GM19328 (cell line): ENCODE data around the gene PLPP3.
"Not testable (repeated sequence)": the region's sequence is repeated elsewhere in the genome, so short reads cannot be mapped to it uniquely, and the experiment has no call there.

Experiments
- ATAC-seq: cut with Tn5 transposase; IDR thresholded peaks from one replicate; pipeline ENCODE4 v1.9.1; 2021; ENCODE audit warnings: mild to moderate bottlenecking, moderate library complexity; ENCODE audit not compliant: unreplicated experiment

Gene PLPP3

GRCh38 chr1:56578963-56579875 lies at the start of gene PLPP3:
TSS of gene PLPP3 (minus strand) at chr1:56579563. CDS start at chr1:56579016, 547 bp downstream.
- no peak for ATAC-seq

DNA sequence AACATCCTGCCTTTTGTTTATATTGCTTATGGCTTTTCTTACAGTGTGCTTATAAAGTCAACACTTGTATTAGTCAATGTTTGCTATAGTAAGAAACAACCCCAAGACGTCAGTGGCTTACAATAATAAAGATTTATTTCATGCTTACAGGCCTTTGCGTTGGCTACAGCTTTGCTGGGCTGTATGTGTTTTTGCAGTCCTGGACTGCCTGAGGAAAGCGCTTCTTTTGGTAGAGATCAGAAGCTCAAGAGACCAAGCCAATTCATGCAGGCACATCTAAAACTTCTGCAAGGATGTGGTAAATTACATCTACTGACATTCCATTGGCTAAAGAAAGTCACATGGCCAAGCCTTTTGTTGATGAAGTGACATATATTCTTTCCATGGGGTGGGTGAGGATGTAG lies 48.3 kb upstream of the PLPP3 start:
- no peak for ATAC-seq

DNA sequence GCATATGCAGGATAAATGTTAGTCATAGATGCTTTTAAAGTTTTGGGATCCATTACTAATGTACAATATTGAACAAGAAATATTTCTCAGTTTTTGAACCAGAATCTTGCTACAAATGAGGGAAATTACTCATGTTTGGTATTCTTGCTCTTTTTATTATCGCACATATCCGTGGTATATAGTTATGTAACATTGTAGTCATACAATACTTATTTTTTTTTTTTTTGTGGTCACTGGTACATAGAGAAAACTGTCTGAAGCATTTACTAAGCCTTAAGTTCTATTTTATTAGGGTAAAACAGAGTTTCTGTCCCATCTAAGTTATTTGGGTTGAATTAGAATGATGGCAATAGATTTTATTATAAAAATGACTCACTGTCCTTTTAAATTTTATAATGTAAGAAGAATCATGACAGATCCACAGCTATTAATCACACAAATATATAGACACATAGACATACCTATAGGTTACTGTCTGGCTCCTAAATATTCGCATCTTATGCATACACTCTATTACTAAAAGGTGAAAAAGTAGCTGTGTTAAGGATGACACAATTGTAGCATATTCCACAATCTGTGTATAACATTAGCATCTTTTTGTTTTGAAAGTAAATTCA lies 47.8 kb upstream of the PLPP3 start:
- ATAC-seq: no peak

GRCh38 chr1:56626546-56626945 lies 47.2 kb upstream of the PLPP3 start:
- ATAC-seq: no peak

GRCh38 chr1:56625819-56626440 lies 46.6 kb upstream of the PLPP3 start:
- no peak for ATAC-seq

GRCh38 chr1:56617141-56617540 lies 37.8 kb upstream of the PLPP3 start:
- ATAC-seq: no peak

GRCh38 chr1:56610770-56611169 lies 31.4 kb upstream of the PLPP3 start:
- ATAC-seq: not testable (repeated sequence)

GRCh38 chr1:56610097-56610496 lies 30.7 kb upstream of the PLPP3 start:
- ATAC-seq: not testable (repeated sequence)

DNA sequence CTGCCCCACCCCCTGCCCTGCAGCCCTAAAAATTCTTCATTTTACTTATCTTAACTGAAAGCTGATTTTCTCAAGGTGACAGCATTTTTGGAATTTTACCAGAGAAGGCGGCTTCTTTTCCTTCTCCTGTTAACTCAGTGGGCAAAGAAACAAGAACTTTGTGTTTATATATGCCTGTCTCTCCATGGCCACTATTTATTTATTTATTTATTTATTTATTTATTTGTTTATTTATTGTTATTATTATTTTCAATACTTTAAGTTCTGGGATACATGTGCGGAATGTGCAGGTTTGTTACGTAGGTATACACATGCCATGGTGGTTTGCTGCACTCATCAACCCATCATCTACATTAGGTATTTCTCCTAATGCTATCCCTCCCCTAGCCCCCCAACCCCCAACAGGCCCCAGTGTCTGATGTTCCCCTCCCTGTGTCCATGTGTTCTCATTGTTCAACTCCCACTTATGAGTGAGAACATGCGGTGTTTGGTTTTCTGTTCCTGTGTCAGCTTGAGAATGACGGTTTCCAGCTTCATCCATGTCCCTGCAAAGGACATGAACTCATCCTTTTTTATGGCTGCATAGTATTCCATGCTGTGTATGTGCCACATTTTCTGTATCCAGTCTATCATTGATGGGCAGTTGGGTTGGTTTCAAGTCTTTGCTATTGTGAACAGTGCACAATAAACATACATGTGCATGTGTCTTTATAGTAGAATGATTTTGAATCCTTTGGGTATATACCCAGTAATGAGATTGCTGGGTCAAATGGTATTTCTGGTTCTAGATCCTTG lies 16.2 kb upstream of the PLPP3 start:
- ATAC-seq: not testable (repeated sequence)

- no peak for ATAC-seq
Observed at GRCh38 chr1:56591909-56592308, 12.5 kb upstream of the PLPP3 start.

GRCh38 chr1:56590520-56591011 lies 11.2 kb upstream of the PLPP3 start:
- no peak for ATAC-seq

- ATAC-seq: no peak
Observed at GRCh38 chr1:56589369-56589768, 10.0 kb upstream of the PLPP3 start.

- ATAC-seq: no peak
Observed at GRCh38 chr1:56586502-56586901, 7.1 kb upstream of the PLPP3 start.

- ATAC-seq: no peak
Observed at GRCh38 chr1:56585985-56586384, 6.6 kb upstream of the PLPP3 start.

DNA sequence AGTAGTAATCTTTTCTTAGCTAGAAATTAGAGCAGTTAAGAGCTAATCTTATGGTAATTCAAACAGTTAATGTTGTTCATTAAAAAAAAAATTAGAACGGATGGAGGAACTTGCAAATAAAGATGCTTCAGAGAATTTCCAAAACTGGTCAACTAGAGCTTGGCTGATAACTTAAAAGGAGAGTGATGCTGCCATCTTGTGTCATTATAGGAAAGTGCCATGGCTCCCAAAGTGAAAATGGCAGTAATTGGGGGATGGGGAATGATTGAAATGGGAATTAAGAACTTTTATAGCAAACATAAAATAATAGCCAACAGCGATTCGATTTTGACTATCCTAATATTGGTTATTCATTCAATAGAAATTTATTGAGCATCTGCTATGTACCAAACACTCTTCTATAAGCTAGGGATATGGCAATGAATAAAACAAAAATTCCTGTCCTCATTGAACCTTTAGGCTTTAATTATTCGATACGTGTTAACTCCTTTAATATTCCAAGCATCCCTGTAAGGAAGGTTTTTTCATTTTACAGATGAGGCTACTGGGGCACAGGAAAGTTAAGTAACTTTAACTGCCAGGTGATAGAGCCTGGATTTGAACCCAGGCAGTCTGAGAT lies 5.7 kb upstream of the PLPP3 start:
- ATAC-seq: no peak

DNA sequence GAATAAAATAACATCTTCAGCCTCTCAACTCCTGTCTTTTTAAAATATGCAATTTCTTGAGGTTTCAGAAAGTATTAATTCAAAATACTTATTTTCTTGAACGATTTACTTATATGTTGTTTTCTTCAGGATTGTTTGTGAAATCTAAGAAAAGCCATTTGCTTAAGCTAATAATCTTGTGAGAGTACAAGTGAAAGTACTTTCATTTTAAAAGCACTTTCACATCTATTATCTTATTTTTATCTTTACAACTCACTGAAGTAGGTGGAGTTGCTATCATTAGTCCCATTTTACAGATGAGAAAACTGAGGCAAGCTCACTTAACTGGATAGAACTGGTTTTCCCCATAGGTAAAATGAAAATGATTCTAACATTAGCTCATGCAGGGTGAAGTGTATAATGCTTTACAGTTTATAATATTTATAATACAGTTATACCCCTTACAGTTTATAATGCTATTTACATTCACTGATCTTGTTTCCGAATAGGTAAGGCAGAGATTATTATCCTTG lies 4.7 kb upstream of the PLPP3 start:
- ATAC-seq: no peak

DNA sequence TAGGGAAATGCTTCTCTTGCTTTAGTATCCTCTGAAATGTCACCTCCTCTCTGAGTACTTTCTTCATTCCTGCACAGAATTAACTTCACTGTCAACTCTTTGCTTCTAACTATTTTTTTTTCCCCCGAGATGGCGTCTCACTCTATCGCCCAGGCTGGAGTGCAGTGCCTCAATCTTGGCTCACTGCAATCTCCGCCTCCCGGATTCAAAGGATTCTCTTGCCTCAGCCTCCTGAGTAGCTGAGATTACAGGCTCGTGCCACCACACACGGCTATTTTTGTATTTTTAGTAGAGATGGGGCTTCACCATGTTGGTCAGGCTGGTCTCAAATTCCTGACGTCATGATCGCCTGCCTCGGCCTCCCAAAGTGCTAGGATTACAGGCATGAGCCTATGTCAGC lies 1.4 kb upstream of the PLPP3 start:
- no peak for ATAC-seq

DNA sequence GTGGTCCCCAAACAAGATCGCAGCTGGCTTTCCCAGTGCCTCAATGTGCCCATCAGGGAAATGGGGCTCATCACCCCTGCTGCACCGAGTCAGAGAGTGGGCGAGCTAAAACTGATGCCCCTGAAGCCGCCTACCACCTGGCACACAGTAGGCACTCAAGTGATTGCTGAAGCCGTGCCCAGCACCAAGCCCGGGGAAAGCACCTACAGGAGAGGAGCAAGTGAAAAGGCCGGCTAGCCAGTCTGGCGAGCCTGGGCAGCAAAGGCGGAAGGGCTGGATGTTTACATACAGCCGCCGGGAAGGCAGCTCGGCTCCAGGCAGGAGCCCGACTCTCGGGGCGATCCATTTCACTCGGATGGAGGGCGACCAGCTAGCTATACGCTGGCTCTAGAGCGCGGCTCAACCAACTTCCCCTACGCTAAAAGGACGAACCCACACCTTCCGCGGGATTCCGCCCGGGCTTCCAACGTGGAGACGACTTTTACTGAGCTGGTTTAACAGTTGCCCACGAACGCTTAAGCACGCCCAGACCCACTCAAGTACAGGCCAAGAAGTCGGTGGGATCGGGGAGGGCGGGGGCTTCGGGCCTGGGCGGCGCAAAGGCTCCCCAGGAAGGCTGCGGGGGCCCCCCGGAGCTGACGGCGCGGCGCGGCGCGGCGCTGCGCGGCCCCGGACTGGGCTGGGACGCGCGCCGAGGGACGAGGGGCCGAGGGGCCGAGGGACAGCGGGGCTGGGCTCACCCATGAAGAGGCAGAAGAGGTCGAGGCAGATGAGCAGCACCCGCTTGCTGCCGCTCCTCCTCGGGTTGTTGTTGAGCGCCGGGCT lies 1.0 kb downstream of the PLPP3 start:
- no peak for ATAC-seq

GRCh38 chr1:56577406-56578137 lies 1.8 kb downstream of the PLPP3 start:
- ATAC-seq: no peak
